Stimulated activated naive CD4-positive, alpha-beta T cell treated with Interleukin-2 at 50 U/mL for 16 hours (primary cell): ENCODE results near the gene COL4A1.

ENCODE experiments used
- DNase-seq: peaks from one replicate; lab custom pipeline; 2025; lab: John Stamatoyannopoulos, UW

Gene COL4A1

DNA sequence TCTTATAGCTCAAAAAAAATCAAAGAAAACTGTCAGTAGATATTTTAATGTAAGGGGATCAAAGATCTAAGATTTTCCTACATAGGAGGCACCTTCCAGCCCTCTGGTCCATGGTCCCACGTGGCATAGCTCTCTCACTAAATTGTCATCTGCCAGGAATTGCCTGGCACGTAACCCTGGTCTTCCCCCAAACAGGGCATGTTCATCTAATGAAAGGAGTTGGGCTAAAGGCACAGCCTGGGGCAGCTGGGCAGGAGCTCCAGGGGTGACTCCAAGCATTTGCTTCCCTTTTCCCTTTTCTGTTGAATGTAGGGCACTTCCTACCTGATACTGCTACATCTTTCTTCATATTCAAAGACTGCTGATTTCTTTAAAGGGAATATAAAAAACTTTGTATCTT, 148.7 kb downstream of the COL4A1 start:
- no peak for DNase-seq

DNA sequence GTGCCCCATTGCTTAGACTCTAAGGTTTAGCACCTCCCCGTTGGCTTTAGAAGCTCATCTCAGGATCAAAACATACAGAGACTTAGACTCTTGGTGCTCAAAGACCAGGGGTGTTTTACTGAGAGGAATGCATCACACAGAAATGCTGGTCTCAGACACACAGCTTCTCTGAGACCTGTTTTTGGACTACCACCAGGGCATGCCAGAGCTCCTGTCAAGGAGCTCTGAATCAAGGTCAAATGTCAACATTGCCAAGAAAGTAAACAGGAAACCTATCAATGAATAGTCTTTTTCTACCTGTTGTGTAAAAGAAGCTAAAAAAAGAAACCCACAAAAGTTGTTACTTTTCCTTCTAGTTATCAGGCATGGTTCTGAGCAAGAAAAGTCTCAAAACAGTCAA, 149.2 kb downstream of the COL4A1 start:
- DNase-seq, result no peak

DNA sequence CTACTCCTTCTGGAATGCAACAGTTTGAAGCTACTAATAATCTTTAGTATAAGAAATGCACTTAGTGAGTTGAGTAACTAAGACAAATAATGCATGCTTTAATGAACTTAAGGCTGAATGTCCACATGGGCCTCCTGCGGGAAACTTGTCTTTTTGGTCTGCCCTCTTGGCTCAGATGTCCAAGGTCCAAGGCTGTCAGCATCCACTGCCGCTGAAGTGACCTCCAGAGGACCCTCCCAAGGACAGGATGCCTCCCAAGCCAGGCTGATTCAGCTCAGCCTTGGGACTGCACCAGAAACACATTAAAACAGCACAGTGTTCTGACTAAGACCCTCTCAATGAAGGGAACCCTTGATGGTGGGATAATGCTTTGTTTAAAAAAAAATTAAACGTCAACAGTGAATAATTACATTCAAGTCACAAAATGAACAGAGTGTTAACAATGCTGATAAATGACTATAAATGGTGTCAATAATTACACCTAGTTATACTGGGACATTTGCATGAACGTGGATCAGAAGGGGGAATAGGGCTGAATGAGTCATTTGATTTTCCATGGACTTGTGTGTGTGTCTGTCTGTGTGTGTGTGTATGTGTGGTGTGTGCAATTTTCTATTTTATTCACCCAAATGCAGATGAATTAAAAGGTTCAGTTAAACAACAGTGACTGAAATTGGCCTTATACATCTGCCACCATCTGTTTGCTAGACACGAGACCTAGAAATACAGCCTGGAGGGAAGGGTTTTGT, 150.5 kb downstream of the COL4A1 start:
- no peak for DNase-seq

DNA sequence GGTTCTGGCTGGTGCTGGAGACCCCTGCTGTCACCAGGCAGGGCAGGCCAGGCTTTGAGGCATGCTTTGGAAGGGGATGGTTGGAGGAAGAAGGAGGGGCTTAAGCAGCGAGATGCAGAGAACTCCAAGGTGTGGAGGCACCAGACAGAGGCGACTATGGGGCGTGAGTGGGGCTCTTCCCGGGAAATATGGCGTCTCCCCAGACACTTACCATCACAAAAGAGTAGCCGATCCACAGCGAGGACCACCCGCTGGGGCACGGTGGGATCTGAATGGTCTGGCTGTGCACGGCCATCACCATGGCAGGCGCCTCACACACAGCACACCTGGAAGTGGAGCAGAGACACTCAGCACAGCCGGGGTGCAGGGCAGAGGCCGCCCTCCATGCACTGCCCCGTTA, 151.9 kb downstream of the COL4A1 start:
- no peak for DNase-seq

DNA sequence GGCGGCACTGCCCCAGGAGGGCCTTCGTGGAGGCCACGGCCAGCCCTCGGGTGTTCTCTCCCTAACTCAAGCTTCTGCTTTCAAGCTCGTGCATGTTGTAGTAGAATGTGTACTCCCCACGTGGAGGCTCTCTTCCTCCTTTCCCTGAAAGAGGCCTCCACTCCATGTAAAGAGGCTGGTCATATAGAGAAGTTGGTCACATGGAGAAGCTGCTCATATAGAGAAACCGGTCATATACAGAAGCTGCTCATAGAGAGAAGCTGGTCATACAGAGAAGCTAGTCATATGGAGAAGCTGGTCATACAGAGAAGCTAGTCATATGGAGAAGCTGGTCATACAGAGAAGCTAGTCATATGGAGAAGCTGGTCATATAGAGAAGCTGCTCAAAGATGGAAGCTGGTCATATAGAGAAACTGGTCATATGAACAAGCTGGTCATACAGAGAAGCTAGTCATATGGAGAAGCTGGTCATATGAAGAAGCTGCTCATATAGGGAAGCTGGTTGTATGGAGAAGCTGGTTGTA, 152.5 kb downstream of the COL4A1 start:
- no peak for DNase-seq

DNA sequence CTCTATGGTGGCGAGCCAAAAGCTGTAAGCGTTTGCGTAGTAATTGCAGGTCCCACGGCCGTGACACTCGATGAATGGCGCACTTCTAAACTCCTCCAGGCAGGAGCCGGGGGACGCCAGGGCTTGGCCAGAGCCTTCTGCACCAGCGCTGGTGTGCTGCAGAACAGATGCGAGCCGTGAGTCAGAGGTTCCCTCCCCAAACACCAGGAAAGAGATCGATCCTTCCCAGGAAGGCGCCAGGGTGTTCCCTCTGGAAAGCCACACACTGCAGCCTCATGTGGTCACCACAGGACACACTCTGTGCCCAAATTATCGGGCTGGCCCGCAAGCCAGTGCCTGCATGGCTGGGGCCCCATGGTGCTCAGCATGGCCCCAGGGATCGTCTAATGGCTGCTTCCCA, 154.6 kb downstream of the COL4A1 start:
- DNase-seq, result no peak

DNA sequence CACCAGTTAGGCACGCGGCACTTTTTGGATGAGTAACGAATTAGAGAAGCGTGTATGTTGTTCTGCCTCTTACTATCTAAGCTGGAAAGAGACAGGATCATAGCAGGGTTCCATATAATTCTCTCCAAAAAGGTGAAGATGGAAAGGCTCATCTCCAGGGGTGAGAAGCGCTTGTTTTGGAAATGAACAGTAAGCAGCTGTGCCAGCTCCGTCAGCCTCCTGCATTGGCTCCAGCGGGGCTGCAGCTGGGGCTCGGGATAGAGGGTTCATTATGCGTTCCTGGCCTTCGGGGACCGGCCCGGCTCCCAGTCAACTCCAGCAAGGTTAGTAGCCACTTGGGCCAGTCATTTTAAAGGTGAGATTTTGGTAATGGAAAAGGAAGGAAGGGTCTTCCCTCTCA, 155.5 kb downstream of the COL4A1 start:
- DNase-seq, result no peak

DNA sequence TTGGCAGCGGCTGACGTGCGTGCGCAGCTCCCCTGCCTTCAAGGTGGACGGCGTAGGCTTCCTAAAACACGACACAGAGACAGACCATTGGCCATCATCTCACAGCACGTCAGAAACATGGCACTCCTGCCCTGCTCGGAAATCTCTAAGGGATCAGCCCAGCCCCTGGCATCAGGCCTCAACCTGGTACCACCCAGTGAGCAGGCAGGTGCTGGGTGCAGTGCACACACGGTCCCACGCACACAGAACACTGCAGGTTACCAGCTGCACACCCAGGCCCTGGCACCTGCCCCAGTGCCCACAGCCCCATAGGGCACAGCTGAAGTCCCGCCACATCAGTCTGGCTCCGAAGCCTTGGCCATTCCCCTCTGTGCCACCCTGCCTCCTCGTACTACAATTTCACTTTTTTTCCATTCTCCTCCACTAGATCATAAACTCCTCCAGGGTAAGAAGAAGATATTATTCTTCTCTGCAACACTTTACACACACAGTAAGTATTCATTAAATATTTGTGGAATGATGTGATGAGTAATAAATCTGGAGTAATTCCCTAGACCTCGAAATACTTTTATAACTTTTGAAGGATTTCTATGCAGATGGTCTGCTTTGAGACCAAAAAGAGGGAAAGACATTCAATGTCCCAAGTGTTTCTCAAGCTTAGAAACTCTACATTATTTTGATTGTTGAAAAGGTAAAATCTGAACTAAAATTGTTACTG, 156.4 kb downstream of the COL4A1 start:
- no peak for DNase-seq

DNA sequence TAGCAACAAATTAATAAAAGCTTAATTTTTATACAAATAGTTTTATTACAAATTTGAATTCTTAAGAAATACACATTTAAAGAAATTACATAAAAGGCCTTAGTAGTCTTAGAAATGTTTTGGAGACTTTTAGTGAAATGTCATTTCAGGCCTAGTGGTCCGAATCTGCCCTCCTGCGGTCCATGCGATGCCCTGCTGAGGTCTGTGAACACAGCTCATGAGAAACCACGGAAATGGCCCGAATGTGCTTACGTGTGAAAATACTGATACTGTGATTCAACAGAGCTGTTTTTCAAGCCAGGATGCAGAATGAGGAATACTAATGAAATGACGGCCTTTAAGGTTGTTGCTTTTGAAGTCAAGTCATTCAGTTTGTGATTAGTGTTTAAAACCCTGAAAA, 157.9 kb downstream of the COL4A1 start:
- DNase-seq, result no peak

DNA sequence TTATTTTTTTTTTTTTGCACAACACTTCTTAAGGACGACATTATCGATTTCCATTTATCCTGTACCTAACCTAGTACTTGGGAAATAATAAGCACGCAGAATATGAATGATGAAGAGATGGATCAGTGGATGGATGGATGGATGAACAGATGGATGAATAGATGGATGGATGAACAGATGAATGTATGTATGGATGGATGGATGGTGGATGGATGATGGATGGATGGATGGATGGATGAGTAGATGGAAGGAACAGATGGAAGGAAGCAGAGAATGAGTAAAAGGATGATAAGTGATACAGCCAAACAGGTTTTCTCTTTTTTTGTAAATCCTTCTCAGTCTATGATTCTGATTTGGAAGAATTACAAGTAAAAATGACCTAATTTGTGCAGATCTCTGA, 166.9 kb downstream of the COL4A1 start:
- no peak for DNase-seq

DNA sequence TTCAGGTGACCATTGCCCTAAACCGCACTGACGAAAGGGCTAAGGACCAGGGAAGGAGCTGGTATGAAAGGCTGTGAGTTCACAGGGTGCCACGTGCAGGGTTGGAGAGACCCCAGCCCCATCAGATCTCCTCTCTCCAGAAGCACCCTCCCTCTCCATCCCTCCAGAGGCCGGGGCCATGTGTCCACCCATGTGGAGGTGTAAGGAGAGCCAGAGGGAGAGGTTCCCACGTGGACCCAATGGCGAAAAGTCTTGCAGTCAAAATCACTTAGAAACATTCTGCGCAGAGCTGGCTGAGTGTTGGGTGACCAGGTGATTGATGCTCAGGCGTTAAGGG, 168.3 kb downstream of the COL4A1 start:
- DNase-seq, result no peak

DNA sequence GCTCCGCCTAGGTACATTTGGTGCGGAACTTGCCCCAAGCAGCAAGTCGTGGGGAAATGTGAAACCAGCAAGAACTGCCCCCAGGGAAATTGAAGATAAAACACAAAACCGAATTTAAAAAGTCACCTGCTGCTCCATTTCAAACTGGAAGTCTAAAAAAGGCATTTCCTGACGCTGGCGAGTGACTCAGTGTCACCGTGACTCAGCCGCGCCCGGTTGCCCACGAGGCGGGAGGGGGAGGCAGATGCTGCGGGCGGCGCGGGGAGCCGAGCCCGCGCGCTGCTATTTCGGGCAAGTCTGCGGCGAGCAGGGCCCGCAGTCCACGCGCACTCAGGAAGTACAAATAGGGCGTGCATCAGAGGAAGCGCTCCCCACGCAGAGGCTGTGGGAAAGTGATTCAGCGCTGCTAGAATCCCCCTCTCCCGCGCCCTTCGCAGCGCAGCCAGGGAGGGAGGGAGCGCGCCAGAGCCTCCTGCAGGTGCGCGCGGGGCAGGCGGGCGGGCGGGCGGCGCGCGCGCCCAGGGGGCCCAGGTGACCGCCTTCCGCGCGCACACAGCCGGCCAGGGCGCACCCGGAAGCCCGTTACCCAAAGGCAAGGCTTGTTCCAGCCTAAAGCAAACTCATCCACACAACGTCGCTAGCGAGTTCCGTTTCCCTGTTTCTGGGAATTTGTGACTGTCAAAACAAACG, 168.8 kb downstream of the COL4A1 start:
- DNase-seq, result peak; percentile 60

DNA sequence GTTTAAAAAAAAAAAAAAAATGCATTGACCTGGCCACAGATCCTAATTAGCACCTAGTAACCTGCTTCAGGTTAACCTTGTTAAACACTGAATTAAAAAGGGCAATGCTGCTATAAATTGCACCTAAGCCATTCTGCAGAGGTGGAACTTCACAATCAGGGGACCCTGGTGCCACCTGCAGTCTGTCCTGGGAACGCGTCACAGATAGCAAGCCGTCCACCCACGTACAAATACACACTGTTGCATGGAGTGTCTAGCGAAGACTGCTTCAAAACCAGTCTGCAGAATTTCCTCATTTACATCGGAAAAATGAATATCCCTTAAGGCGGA, 169.3 kb downstream of the COL4A1 start:
- no peak for DNase-seq

DNA sequence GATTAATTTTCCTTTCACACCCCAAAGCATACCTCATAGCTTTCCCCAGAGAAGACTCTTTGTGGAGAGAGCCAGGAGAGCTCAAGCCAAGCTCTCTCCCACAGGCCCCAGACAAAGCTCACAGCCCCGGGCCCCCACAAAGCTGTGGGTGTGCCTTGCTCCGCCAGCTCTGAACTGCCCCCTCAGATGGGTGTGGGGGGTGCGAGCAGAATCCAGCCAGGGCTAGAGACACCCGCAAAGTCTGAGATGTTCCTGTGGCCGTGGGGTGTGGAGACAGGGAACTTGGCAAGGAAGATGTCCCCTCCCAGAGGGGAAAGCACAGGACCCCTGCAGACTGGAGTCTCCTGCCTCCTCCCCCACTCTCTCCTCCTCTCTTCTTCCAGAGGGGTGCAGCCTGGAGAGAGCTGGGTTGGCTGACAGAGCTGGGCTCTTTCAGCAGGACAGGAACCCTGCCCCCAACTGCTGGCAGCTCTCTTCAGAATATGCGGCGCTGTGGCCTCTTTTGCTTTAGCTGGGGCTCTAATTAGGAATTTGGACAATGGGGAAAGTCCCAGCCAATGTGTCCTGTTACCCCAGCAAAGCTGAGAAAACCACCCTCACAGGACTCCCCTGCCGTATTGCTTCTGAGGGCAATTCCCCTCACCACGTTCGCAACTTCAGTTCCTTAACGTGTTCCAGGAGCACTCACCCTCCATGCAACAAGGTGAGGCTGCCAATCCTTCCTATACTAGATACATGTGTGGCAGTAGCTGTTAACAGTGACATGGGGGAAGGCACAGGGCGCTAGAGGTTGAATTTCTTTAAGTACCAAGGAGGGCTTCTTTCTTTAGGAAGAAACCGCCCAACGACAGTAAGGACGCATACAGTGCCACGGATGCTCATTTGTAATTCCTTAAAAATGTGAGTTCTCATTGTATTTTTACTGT, 170.0 kb downstream of the COL4A1 start:
- no peak for DNase-seq

DNA sequence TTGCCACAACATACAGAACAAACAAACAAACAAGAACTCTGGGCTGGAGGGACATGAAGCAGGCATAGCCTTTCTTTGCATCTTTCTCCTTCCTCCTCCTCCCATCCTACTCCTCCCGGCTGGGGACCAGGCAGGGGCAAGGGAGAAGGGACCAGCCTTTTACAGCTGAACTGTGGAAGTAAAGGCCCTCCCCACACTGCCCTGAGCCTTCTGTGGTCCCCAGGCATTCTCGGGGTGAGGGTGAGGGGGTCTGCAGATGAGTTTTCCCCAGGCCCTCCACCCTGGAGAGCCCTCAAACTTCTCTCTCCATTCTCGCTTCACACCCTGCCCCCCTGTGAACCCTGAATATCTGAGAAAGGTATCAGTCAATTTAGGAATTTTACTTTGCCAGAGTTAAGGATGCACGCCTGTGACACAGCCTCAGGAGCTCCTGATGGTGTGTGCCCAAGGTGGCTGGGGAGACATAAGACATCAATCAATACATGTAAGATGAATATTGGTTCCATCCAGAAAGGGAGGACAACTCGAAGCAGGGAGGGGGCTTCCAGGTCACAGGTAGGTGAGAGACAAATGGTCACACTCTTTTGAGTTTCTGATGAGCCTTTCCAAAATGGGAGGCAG, 170.9 kb downstream of the COL4A1 start:
- DNase-seq, result no peak

DNA sequence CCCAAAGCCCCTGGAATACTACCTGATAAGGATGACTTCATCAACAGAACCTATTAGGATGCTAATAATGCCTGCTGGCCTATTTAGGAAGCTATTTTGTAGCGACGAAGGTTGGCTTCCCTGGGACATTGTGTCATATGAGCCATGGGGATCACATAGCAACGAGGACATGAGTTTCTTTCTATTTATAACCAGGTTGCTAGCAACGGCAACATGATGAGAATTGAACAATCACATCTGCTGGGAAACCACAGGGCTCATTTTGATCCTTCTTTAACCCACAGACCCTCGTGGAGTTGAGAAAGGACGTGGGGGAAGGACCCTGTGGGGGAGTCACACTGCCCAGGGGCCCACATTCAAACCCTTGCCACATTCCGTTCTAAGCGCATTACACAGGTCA, 172.2 kb downstream of the COL4A1 start:
- no peak for DNase-seq

DNA sequence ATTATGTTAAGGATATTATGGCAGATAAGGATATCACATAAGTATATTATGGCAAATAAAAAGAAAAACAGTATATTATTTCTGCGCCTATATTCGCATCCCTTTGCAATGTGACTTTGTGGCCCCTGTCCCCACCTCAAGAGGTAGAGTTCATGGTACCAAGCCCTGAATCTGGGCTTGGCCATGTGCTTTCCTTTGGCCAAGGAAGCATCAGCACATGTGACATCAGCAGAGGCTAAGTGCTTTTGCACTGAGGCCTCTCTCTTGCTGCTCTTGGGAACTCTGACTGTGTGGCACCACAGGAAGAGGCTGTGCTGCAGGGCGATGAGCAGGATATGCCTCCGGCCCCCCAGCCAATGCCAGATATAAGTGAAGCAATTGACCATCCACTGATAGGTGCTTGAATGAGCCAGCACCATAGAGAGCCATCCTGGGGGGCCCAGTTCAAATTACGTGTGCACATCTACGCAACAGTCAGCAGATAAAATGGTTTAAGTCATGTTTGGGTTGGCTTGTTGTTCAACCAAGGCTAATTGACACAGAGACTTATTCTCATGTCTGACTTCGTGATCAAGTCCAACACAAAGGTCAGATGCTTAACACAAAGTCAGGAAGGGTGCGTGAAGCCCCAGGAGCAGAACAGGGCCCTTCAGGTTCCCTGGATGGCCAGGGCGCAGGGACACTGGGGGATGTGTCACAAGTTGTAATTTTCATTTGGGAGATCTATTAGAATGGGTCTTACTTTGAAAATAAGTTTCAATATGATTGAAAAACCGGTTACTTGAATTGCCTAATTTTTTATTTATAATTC, 173.3 kb downstream of the COL4A1 start:
- no peak for DNase-seq

DNA sequence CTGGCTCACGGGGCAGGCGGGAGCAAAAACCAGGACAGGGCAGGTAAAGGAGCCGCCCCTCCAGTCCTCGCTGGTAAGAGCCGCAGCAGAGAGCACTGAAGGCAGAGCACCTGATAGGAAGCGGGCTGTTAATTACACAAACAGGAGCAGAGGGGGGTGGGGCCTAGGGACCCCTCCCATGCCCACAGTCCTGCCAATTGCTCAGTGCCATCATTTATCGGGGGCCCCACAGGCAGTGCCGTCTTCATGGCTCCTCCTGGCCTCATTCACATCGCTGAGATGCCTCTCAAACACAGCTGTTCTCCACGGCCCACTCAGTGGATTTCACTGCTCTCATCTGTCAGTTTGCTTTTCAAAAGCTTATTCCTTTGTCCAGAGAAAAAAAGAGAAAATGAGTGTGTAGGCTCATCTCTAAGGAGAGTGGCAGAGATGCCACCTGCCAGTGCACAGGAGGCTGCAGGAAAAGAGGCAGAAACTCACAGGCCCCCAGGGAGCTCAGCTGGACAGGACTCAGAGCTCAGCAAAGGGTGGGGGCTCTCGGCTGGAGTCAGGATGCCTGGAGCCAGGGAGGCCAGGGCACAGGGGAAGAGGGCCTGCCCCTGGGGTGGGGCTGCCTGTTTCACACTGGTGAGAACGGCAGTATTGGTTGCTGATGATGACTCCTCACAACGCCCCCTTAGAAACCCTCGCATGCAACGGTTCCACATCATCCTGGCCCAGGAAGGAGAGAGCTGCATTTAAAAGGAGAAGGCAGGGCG, 174.6 kb downstream of the COL4A1 start:
- no peak for DNase-seq

DNA sequence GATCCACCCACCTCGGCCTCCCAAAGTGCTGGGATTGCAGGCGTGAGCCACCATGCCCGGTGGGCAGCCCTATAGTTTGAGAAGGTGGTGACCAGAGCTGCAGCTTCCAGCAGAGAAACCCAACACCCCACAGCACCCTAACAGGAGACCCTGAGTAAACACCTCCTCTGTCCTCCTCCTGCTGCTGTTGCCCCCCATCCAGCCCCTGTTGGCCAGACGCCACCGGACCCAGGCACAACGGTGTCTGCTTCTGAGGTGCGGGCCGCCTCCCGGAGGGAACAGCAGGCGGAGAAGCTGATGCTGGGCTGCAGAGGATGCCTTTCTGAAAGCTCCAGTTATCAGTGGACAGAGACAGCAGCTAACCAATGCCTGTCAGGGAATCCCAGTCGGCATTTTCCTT, 175.5 kb downstream of the COL4A1 start:
- no peak for DNase-seq

DNA sequence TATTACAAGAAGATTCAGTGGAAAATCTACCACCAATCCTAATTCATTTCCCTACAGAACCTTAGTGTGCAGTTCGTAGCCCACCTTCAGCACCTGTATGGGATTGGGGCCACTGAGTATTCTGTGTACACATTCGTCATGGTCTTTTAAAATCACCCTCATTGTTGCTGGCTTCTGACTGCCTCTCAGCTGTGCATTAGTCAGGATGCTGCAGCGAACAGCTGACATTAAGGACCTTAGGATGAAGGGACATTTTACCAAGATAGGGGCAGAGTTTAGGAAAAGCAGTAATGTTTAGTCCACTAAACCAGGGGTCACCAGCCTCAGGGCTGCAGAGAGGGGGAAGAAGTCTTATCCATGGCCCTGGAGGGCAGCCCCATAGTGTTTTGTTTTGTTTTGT, 176.5 kb downstream of the COL4A1 start:
- DNase-seq, result no peak
